SIG-M5 treated with dmso at 0.1 percent for 504 hours (cell line): ENCODE measurements around the gene PKP2.
"Not testable (repeated sequence)": the region's sequence is repeated elsewhere in the genome, so short reads cannot be mapped to it uniquely, and the experiment has no call there.

Source experiments
- DNase-seq: peaks from one replicate; lab custom pipeline; 2025; ENCODE audit not compliant: unreplicated experiment; lab: John Stamatoyannopoulos, UW

The PKP2 gene

GRCh38 chr12:32864731-32865130 is 31.8 kb downstream of the PKP2 start:
- DNase-seq, result no peak

- no peak for DNase-seq
These were observed 33.4 kb downstream of the PKP2 start for GRCh38 chr12:32863128-32863527.

- not testable (repeated sequence) for DNase-seq
These were observed 34.9 kb downstream of the PKP2 start for GRCh38 chr12:32861658-32862057.

DNA sequence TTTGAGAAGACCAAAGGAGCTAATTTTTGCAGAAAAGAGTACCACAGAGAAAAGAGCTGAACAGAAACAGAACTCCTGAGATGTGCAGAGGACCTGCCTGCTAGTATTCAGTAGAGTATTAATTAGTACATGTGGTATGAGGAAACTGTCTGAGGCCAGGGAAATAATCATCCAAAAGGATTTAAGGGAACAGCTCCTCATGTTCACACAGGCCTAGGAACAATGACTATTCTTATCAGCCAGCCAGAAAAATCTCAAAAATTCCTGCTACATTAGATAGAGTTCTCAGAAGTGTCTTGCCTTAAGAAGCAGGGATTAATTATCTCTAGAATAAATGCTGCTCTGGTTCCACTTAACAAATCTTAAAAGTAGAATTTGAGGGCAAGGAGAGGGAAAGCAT is 36.4 kb downstream of the PKP2 start:
- DNase-seq, result no peak

- no peak for DNase-seq
These were observed 37.2 kb downstream of the PKP2 start for GRCh38 chr12:32859389-32859788.

DNA sequence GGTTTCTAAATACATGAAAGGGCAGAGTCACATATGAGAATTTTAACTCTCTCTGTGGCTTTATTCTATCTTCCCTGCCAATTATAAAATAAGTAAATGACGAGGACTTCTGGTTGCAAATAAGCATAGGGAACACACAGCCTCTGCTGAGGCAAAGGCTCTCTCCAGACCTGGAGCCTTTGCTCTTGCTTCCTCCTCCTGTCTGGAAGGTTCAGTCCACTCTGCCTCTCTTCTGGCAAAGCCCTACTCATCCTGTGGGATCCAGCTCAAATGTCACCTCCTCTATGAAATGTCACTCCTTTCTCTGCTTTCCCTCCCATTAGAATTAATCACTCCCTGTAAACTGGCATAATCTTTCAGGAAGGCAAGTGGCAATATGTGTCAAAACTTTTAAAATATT is 41.9 kb downstream of the PKP2 start:
- DNase-seq, result no peak

GRCh38 chr12:32854097-32854496 is 42.5 kb downstream of the PKP2 start:
- DNase-seq, result no peak

GRCh38 chr12:32847287-32847686 is 49.3 kb downstream of the PKP2 start:
- no peak for DNase-seq

DNA sequence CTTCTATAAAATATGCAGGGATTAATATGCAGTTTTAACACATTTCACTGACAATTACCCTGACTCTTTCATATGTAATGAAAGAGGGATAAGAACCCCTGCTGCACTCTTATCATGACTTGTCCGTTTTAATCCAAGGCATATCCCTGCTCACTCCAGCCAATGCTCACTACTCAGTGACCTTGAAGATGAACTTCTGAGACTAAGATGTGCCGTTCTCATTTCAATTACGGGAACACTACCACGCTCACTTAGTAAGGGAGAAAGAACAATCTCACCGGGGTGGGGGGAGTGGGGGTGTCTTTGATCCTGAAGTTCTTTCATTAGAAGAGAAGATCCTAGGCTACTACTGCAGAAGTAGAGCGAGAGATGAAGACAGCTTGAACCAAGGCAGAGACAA is 50.5 kb downstream of the PKP2 start:
- DNase-seq, result no peak

DNA sequence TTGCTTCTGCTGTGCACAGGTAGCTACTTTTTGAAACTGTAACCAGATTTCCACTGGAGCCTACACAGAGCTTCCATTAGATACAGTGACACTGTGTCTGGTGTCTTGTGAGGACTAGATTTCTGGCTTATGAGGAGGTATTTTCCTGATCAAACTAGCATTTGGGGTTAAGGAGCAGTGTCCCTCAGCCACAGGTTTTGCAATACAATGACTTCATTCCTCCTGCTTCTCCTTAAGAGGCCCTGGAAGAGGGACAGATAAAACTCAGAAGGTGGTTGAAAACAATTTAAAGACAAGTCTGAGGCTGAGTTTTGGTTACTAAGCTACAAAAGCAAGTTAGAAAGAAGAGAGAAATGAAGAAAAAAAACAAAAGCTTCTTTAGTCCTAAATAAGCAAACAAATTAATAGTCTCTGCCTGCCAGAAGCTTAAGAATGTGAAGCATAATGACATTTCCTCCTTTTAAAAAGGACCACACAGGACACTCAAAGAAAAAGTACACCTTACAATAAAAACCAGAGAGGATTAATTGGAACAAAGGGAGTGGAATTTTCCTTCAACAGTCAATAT is 53.0 kb downstream of the PKP2 start:
- DNase-seq, result no peak

DNA sequence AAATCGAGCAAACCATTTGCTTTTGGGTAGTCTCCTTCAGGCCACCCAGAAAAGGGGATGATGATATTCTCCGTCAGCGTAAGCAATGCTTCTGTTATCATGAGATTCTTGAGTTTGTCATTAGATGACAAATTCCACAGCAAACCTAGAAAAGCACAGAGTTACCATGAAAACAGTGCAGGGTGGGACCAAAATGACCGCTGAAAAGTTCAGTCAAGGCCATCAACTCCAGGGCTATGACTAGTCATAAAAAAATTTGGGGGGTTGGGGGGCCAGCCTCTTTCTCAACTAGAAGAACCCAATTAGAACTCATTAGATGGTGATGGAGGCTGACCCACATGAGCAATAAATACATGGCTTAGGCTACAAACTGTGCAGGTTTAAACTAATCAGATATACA is 55.5 kb downstream of the PKP2 start:
- no peak for DNase-seq

DNA sequence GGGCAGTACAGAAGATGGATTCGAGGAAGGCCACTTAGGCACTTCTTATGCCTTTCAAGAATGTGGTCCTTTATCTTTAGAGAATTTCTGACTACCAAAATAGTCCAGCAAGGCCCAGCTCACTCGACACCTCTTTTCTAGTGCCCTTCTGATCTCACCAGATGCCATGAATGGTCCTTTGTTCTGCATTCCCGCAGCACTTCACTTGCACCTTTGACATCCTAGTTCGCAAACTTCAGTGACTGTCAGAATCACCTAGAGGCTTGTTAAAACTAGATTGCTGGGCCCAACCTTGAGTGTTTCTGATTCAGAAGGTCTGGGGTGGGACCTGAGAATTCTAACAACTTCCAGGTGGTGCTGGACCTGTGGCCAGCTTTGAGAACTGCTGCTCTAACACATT is 56.7 kb downstream of the PKP2 start:
- no peak for DNase-seq

DNA sequence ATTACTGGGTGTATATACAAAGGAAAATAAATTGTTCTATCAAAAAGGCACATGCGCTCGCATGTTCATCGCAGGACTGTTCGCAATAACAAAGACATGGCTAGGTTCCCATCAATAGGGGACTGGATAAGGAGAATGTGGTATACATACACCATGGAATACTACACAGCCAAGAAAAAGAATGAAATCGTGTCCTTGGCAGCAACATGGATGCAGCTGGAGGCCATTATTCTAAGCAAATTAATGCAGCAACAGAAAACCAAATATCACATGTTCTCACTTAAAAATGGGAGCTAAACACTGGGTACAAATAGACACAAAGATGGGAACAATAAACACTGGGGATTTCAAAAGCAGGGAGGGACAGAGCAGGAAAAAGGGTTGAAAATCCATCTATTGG is 58.6 kb downstream of the PKP2 start:
- DNase-seq, result no peak

GRCh38 chr12:32836710-32837109 is 59.9 kb downstream of the PKP2 start:
- no peak for DNase-seq

DNA sequence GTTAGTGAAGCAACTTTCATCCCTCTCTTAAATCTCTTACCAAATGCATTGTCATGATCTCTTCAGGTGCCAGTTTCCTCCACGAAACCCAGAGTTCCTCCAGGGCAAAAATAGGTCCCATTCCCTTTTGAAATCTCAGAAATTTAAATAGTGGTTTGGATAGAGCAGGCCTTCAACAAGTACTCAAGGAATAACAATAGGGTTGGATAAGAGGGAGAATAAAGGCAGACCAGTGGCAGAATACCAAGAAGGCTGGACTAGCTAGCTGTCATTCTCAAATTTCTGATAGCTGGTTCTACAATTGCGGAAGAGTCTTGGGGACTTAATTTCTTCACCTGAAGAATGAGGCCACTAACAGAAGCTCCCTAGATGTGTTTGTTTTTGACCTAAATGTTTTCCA is 62.5 kb downstream of the PKP2 start:
- no peak for DNase-seq

DNA sequence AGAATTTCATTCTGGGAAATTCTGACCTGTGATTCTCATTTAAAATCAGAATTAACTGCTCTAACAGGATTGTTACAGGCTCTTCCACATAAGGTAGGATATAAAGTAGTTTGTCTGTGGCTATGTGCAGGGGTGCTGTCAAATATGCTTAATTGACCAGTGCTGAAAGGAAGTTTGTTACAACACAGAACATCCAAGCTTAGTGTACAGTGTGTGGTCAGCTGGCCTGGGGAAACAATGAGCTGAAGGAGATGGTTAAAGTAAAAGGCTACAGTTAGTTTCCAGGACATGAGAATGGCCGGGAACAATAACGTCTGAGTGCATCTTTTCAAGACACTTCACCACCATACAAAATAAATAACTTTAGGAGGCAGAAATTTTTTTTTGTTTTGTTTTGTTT is 68.0 kb downstream of the PKP2 start:
- DNase-seq, result no peak

- no peak for DNase-seq
These were observed 68.5 kb downstream of the PKP2 start for GRCh38 chr12:32828120-32828519.

- no peak for DNase-seq
These were observed 69.7 kb downstream of the PKP2 start for GRCh38 chr12:32826807-32827412.

GRCh38 chr12:32824596-32824995 is 72.0 kb downstream of the PKP2 start:
- DNase-seq, result no peak

DNA sequence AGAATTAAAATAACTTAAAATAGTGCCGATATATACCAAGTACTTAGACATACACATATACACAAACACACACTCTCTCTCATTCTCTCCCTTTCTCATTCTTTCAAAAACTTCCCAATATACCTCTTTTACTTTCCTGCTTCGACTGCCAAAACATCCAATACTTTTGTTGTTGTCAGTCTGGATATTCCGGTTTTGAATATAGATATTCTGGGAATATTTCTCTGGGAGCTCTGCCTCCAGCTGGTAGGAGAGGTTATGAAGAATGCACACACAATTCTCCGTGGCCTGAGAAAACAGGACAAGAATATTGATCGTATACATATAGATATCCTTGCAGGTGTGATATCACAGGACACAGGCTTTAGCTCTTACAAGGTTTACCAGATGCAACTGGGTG is 74.2 kb downstream of the PKP2 start:
- no peak for DNase-seq

DNA sequence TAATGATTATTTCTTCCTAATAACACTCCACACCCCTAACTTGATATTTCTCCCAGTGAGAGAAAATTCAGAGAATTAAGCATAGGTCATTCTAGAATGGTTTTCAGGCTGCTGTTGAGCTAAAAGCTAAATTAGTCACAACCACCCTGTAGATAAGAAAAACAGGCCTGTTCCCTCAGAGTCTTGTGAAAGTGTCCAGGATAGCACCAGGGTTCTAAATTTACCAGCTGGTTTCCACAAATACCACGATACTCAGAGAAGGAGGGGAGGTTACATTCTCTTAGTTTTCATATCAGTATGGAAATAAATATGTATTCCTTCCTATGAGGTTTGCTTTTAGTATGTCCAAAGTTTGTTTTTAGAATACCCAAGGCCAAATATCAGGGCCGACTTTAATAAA is 74.9 kb downstream of the PKP2 start:
- no peak for DNase-seq

GRCh38 chr12:32821293-32821692 is 75.3 kb downstream of the PKP2 start:
- no peak for DNase-seq

DNA sequence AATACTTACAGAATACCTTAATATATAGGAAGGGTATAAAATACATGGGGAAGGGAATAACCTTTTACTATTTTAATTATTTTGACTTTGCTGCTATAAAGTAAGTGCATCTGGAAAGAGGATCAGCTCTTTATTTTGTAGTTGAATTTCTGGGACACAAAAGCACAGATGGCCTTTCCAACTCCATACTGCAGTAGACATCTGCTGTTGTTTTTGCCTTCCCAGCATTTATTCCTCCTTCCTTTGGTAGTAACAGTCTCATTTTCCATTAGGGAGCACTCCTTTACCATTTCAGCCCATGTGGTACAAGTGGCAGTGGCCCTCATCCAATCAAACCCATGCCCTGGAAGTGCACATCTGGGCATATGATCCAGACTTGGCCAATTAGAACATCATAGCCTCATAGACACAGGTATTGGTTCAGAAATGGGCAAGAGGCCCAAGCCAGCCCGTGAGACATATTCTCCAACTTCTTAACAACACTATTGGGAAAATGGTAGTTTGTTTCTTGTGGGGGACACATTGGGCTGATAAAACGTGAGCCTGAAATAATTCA is 76.1 kb downstream of the PKP2 start:
- no peak for DNase-seq
